Measurements from ENCODE around the gene THOC6. TPM values are rescaled to one million over a fixed set of nuclear protein-coding genes. Genes with fewer than 3 reads are reported as not detected.

Gene THOC6
- total RNA-seq, 1 experiment from 2014 or later = 68.2 TPM

GRCh38 chr16:3032624-3033023, 8.8 kb downstream of the THOC6 start:
- H3K23ac ChIP-seq (ENCODE audit: insufficient read length, low read depth, low read length) = no peak overlapping the region
- no peaks in the 10 kb centered on the region for H3K4me1 ChIP-seq (ENCODE audit: insufficient read depth, low read length)
- TF ChIP-seq CTCF (conservative IDR thresholded peaks at IDR 0.05) = no peak
- peaks cover 3% of the 10 kb centered on the region for H4K20me1 ChIP-seq (ENCODE audit: control insufficient read depth, insufficient read depth, insufficient read length)
- H2AK5ac ChIP-seq (ENCODE audit: insufficient read length, low read length) = no peak overlapping the region
- H4K8ac ChIP-seq (replicated peaks; ENCODE audit: insufficient read length, low read depth, low read length) = no peak overlapping the region
- no peak overlapping the region for H2AFZ ChIP-seq (ENCODE audit: low read length)
- H3K14ac ChIP-seq (ENCODE audit: insufficient read depth, low read length) = no peak overlapping the region
- no peak for DNase-seq
- Mint-ChIP-seq H3K4me3 (no peak overlapping the region; a peak in 1 of 5 replicates), H3K36me3 (ENCODE audit: insufficient read depth in 1 of 3, low read depth in 3 of 3) (peaks cover 3 to 14% (median 14%) of the 10 kb centered on the region in 3 experiments; a peak in 6 of 7 replicates), H3K9me3 (no peaks in the 10 kb centered on the region), H3K27ac (peak overlapping the region in 1 of 3 experiments; percentile 2; a peak in 2 of 7 replicates), H3K4me1 (peaks cover 20 to 36% of the 10 kb centered on the region in 2 experiments), H3K27me3 (ENCODE audit: low read depth) (peaks cover 29% of the 10 kb centered on the region)
- no peak overlapping the region for H3K4ac ChIP-seq (ENCODE audit: low read depth, low read length)
- H4K91ac ChIP-seq (ENCODE audit: insufficient read length, low read depth, low read length) = no peak overlapping the region
- H3K18ac ChIP-seq (ENCODE audit: insufficient read length, low read depth, low read length) = no peak overlapping the region
- H3K79me1 ChIP-seq (ENCODE audit: insufficient read depth, low read depth, low read length, poor library complexity, severe bottlenecking) = no peaks in the 10 kb centered on the region
- no peaks in the 10 kb centered on the region for H3K79me2 ChIP-seq (ENCODE audit: insufficient read depth, low read length)
- no peak overlapping the region for H4K5ac ChIP-seq (ENCODE audit: insufficient read length, low read depth, low read length)
- no peaks in the 10 kb centered on the region for H3K9me3 ChIP-seq (ENCODE audit: control insufficient read depth, low read depth, low read length)
- no peak overlapping the region for H2BK5ac ChIP-seq (ENCODE audit: insufficient read length, low read length)
- no peaks in the 10 kb centered on the region for H3K27me3 ChIP-seq (ENCODE audit: insufficient read depth, low read length)
- H3K4me2 ChIP-seq (ENCODE audit: insufficient read depth, insufficient read length, low read length) = no peak overlapping the region
- H3K27ac ChIP-seq (ENCODE audit: insufficient read length, low read depth, low read length) = no peak overlapping the region
- no peak overlapping the region for H3K9ac ChIP-seq (ENCODE audit: extremely low read depth, insufficient read length, low read length)
- H2BK15ac ChIP-seq (ENCODE audit: low read depth, low read length) = no peak overlapping the region
- no peak overlapping the region for H3T11ph ChIP-seq (ENCODE audit: low read length)
- H2BK20ac ChIP-seq (ENCODE audit: low read depth, low read length, poor library complexity, severe bottlenecking) = no peak overlapping the region
- no peak overlapping the region for H2BK120ac ChIP-seq (ENCODE audit: low read depth, low read length, poor library complexity, severe bottlenecking)
- peaks cover 7% of the 10 kb centered on the region for H3K23me2 ChIP-seq (ENCODE audit: insufficient read length, low read depth, low read length, poor library complexity, severe bottlenecking)
- no peak overlapping the region for H2BK12ac ChIP-seq (ENCODE audit: insufficient read length, low read depth, low read length)
- WGBS (ENCODE audit: extremely low coverage, insufficient read length, low lambda C conversion rate) = no CpG with 5 or more reads among the region's 7 CpGs
- no peak overlapping the region for H3K56ac ChIP-seq (ENCODE audit: insufficient read length, low read depth, low read length)

All from H9 (cell line).